KOPT-K1 (cell line): ENCODE results near the gene SESN2.

ENCODE experiments used
- H3K27ac ChIP-seq: fragments of 200-600 bp; sonication (generic); 2 replicates; pipeline ENCODE4 v1.5.1; 2016; ENCODE audit warnings: antibody characterized with exemption, mild to moderate bottlenecking, low read depth, low read length; ENCODE audit not compliant: poor library complexity, severe bottlenecking
- H3K36me3 ChIP-seq: fragments of 200-600 bp; sonication (generic); 2 replicates; pipeline ENCODE4 v1.5.1; 2017; ENCODE audit warnings: antibody characterized with exemption, mild to moderate bottlenecking, low read length, moderate library complexity; ENCODE audit not compliant: insufficient read depth
- H3K9me3 ChIP-seq: fragments of 200-600 bp; sonication (generic); 2 replicates; pipeline ENCODE4 v1.5.1; 2017; ENCODE audit warnings: antibody characterized with exemption, low read length, mild to moderate bottlenecking; ENCODE audit not compliant: insufficient read depth, poor library complexity, severe bottlenecking

The SESN2 gene

GRCh38 chr1:28266920-28267322 is 7.6 kb downstream of the SESN2 start:
- Histone ChIP-seq H3K9me3 (no peaks in the 10 kb centered on the region), H3K27ac (no peak overlapping the region), H3K36me3 (no peaks in the 10 kb centered on the region)

GRCh38 chr1:28267633-28268032 is 8.3 kb downstream of the SESN2 start:
- H3K9me3 ChIP-seq: no peaks in the 10 kb centered on the region
- H3K27ac ChIP-seq: no peak overlapping the region
- H3K36me3 ChIP-seq: no peaks in the 10 kb centered on the region

- H3K27ac ChIP-seq: no peak overlapping the region
- H3K36me3 ChIP-seq: no peaks in the 10 kb centered on the region
- H3K9me3 ChIP-seq: no peaks in the 10 kb centered on the region
Observed at GRCh38 chr1:28269529-28269928, 10.2 kb downstream of the SESN2 start.

GRCh38 chr1:28272215-28272852 is 13.0 kb downstream of the SESN2 start:
- Histone ChIP-seq H3K36me3 (no peaks in the 10 kb centered on the region), H3K27ac (no peak overlapping the region), H3K9me3 (no peaks in the 10 kb centered on the region)

- H3K36me3 ChIP-seq: no peaks in the 10 kb centered on the region
- H3K9me3 ChIP-seq: no peaks in the 10 kb centered on the region
- H3K27ac ChIP-seq: no peak overlapping the region
Observed at GRCh38 chr1:28273216-28273860, 14.0 kb downstream of the SESN2 start.

GRCh38 chr1:28278763-28279162 is 19.4 kb downstream of the SESN2 start:
- H3K36me3 ChIP-seq: peaks cover 6% of the 10 kb centered on the region; the same call in 1 of the 2 replicates
- H3K9me3 ChIP-seq: no peaks in the 10 kb centered on the region
- H3K27ac ChIP-seq: no peak overlapping the region

- no peaks in the 10 kb centered on the region for H3K9me3 ChIP-seq
- H3K36me3 ChIP-seq: peaks cover 6% of the 10 kb centered on the region; the same call in 1 of the 2 replicates
- H3K27ac ChIP-seq: no peak overlapping the region
Observed at GRCh38 chr1:28279721-28280120, 20.4 kb downstream of the SESN2 start.

GRCh38 chr1:28280501-28280900 is 21.2 kb downstream of the SESN2 start:
- H3K36me3 ChIP-seq: peaks cover 6% of the 10 kb centered on the region; the same call in 1 of the 2 replicates

GRCh38 chr1:28280977-28281381 is 21.7 kb downstream of the SESN2 start:
- Histone ChIP-seq H3K9me3 (no peaks in the 10 kb centered on the region), H3K36me3 (peaks cover 6% of the 10 kb centered on the region; the same call in 1 of the 2 replicates), H3K27ac (no peak overlapping the region)

More at GRCh38 chr1:28280501-28280900, 21.2 kb downstream of the SESN2 start:
- Histone ChIP-seq H3K27ac (no peak overlapping the region), H3K9me3 (no peaks in the 10 kb centered on the region)

- Histone ChIP-seq H3K36me3 (peaks cover 6% of the 10 kb centered on the region; the same call in 1 of the 2 replicates), H3K9me3 (no peaks in the 10 kb centered on the region), H3K27ac (no peak overlapping the region)
Observed at GRCh38 chr1:28281608-28282425, 22.5 kb downstream of the SESN2 start.

- H3K36me3 ChIP-seq: peaks cover 6% of the 10 kb centered on the region; the same call in 1 of the 2 replicates
- no peaks in the 10 kb centered on the region for H3K9me3 ChIP-seq
- no peak overlapping the region for H3K27ac ChIP-seq
Observed at GRCh38 chr1:28282426-28283407, 23.4 kb downstream of the SESN2 start.

- Histone ChIP-seq H3K36me3 (peaks cover 2% of the 10 kb centered on the region; the same call in 1 of the 2 replicates), H3K27ac (no peak overlapping the region), H3K9me3 (no peaks in the 10 kb centered on the region)
Observed at GRCh38 chr1:28286111-28286510, 26.8 kb downstream of the SESN2 start.

GRCh38 chr1:28288487-28288886 is 29.2 kb downstream of the SESN2 start:
- H3K27ac ChIP-seq: no peak overlapping the region
- no peaks in the 10 kb centered on the region for H3K9me3 ChIP-seq
- no peaks in the 10 kb centered on the region for H3K36me3 ChIP-seq

- H3K36me3 ChIP-seq: no peaks in the 10 kb centered on the region
- H3K9me3 ChIP-seq: no peaks in the 10 kb centered on the region
- no peak overlapping the region for H3K27ac ChIP-seq
Observed at GRCh38 chr1:28290851-28291250, 31.5 kb downstream of the SESN2 start.
